CD4-positive, alpha-beta T cell treated with Interleukin-4 for 1 hour (primary cell): ENCODE results near the gene CCDC81.
A peak's percentile ranks its signal among the peaks of the same experiment; 100 is the strongest.

Source experiments
- DNase-seq, 2 donors: peaks; one replicate each; pipeline ENCODE4 v3.0.0-alpha.2; 2020 to 2022

The CCDC81 gene

DNA sequence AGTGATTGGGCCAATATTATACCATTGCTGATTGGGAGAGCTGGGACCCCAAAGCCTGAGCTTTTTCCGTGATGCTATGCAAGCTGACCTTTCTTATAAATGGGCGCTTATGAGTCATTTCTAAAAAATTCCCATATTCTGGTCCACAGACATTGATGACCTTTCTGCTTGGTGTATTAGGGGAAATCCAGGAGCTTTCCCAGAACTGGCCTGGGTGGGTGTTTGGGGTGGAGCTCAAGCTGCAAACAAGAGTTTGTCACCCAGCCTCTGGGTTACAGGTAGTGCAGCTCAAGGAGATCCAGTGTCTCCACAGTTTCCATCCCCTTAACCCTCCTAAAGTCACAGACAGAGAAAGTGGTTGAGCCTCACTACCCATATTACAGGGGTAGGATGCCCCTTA lies 67.7 kb downstream of the CCDC81 start:
- no peak for DNase-seq

DNA sequence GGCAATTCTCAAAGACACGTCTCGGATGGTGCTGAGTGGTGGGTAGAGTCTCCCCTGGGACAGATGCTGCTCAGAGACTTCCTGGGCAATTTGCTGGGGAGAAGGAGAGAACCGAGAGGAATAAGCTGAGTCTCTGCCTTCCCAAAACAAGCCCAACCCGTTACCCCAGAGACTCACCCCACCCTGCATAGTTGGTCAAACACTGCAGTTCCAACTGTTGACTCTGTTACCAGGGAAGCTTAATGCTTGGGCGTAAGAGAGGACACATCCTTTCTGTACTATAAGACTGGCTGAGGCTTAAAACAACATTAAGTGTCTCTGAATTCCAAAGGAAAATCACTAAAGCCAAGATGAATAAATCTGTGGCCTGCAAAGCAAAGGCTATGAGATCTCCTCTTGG lies 68.1 kb downstream of the CCDC81 start:
- DNase-seq, result no peak

- no peak for DNase-seq
Observed at GRCh38 chr11:86443415-86443814, 68.7 kb downstream of the CCDC81 start.

DNA sequence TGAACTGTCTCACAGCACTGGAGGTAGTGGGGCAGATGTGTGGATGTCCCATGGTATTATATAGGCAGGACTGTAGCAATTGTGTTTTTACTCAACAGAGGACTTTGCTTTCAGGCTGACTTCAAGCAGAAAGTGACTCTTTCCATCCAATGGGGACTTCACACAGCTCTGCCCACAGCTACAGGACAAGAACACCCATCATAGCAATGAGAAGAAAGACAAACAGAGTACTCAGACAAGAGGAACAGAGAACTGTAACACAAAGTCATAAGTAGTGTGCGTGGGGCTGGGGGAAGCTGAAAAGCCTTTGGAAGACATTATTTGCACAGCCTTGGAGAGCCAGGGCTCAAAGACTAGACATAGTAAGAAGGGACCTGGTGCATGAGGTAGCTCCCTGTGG lies 70.3 kb downstream of the CCDC81 start:
- no peak for DNase-seq

- DNase-seq, result no peak
Observed at GRCh38 chr11:86446163-86446923, 71.7 kb downstream of the CCDC81 start.

DNA sequence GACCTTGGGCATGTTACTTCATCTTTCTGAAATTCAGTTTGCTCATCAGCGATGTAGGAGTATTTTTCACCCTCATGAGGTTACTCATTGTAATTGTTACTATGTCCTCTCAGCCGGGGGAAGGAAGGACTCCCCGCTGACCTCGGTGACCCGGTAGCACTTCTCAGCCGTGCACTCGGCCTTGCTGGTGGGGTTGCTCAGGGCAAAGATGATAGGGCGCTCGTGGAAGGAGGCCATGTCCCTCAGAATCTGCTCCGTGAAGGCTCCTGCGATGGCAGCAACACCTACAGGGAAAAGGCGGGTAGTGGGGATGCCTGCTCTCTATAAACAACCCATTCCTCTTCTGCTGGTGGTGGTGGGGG lies 72.2 kb downstream of the CCDC81 start:
- no peak for DNase-seq

GRCh38 chr11:86447763-86448480 lies 73.2 kb downstream of the CCDC81 start:
- DNase-seq, result no peak

DNA sequence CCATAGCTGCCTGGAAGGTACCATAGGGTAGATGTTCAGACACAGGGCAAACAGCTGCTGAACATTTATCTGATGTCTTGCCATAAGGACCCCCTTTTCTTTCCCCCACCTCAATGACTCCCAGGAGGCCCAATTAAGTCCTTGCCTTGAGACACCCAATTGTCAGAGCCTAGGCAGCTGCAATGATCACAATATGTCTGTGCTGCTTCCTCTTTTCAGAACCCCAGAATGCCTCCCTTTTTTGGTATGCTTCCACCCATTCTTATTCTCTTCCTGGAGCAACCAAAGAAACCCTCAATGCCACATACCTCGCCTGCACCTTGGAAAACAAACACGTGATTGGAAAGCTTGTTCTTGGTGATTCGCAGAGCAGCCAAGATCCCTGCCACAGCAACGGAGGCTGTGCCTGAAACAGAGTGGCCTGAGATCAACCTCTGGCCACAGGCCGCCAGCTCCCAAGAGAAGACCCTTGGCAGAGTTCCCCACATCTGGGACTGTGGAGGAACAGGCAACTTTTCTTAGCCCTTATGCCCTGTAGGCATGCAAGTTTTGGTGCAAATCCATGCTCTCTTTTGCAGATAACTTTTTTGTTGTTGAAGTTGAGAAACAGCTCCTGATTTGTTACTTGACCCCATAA lies 75.4 kb downstream of the CCDC81 start:
- DNase-seq, result no peak

DNA sequence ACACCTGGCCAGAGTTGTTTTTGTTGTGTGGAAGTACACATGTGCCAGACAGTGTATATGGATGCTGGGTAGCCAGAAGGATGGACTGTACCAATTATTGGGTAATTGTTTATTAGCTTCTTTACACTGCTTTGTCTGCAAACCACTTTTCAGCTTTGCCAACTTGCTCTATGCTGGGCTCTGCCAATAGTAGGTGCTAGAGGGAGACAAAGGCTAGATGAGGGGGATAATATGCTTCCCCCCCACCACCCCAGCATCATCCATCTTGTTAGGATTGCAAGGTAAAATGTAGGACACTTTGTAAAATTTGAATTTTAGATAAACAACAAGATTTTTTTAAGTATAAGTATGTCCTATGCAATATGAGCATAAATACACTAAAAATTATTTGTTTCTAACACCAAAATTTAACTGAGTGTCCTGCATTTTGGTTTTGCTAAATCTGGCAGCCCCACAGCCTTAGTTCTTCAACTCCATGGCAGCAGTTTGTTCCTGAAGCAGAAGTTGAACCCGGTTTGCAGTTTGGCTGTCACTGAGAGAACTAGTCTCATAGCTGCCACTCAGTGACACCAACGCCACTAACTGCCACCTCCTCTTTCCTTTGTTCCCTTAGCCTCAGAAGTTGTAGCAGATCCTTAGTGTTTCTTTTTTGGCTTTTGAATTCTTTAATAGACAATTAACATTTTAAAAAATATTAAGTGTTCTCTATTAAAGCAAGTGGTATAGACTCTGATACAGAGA lies 78.8 kb downstream of the CCDC81 start:
- no peak for DNase-seq

- peak; percentile 71 to 72 for DNase-seq
Observed at GRCh38 chr11:86456075-86456939, 81.6 kb downstream of the CCDC81 start.

- no peak for DNase-seq
Observed at GRCh38 chr11:86458294-86459001, 83.8 kb downstream of the CCDC81 start.

DNA sequence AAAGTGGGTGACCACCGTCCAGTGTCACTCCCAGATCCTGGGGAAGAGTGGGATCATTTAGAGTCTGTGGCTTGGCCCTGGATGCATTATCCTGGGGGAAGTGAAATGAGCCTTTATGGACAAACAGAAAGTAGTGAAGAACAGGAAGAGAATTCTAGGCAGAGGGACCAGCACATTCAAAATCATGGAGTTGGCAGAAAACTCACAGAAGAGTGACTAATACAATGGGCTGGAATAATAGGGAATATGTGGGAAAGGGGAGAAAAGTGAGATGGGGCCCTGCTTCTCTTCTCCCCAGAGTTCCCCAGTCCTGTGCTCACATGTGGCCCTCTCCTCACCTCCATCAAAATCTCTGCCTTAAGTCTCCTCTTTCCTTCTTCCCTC lies 84.3 kb downstream of the CCDC81 start:
- DNase-seq, result no peak

GRCh38 chr11:86459682-86460460 lies 85.2 kb downstream of the CCDC81 start:
- no peak for DNase-seq

- no peak for DNase-seq
Observed at GRCh38 chr11:86460461-86461385, 86.0 kb downstream of the CCDC81 start.

GRCh38 chr11:86461892-86462291 lies 87.2 kb downstream of the CCDC81 start:
- no peak for DNase-seq

- DNase-seq, result no peak
Observed at GRCh38 chr11:86463120-86463519, 88.4 kb downstream of the CCDC81 start.

- no peak for DNase-seq
Observed at GRCh38 chr11:86463955-86464354, 89.3 kb downstream of the CCDC81 start.

DNA sequence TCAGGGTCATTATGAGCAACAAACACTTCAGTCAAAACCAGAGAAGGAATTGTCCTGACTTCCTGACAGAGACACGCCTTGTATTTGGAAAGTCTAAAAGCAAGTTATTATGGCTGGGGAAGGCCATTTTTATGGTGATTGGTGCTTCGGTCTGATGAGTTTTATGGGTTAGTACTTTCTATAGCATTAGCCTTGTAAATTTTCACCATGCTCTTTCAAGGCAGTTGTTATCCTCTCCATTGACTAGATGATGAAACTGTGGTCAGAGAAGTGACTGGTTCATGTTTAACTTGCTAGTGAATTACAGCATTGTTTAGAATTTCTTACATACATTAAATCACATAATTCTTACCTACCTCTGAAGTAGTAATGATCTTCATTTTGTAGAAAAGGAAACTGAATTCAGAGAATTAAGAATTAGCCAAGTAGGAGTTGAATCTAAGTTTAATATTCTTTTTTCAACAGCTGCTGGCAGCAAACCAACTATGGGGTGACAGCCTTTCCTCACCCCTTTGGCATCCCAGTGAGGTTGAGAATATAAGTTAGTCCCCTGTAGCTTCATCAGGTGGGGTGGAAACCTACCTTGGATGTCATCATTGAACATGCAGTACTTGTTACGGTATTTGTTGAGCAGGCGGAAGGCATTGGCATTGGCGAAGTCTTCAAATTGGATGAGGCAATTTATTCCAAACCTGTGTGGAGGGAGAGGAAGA lies 90.0 kb downstream of the CCDC81 start:
- no peak for DNase-seq

DNA sequence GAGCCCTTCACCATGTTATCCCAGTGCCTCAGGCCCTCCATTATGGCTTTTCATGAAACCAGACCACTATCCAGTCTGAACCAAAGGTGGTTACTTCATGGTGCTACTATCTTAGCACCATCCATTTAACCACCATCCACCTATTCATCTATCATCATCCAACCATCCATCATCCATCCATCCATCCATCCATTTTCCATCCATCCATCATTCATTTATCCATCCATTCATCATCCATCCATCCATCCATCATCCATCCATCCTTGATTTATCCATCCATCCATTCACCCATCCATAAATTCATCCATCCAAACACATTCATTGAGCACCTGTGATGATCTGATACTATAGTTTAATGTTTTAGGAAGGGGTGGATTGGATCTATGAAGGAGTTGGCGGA lies 93.5 kb downstream of the CCDC81 start:
- DNase-seq, result no peak
